ENCODE data around the gene ZNF286A. TPM values are rescaled to one million over a fixed set of nuclear protein-coding genes. Genes with fewer than 3 reads are reported as not detected.

ZNF286A gene
- total and polyA plus RNA-seq, 10 of the 15 experiments (the other 5 are each of a cell fraction or from before 2014, with no cell fraction given): 8.1 to 31.2 (median 18.2) TPM

- no TSS peak for BruUV-seq (replicated peaks)
- no peak overlapping the region for H3K9ac ChIP-seq (ENCODE audit: control insufficient read depth, insufficient read depth, low read length)
- peaks cover 3% of the 10 kb centered on the region in 2 experiments; a peak in 3 of 4 replicates for H3K36me3 ChIP-seq (ENCODE audit: control insufficient read depth in 2 of 2, insufficient read depth in 2 of 2, low read length in 1 of 2)
- H4K20me1 ChIP-seq (ENCODE audit: control insufficient read depth, insufficient read depth): no peaks in the 10 kb centered on the region
- no peak overlapping the region for H3K27ac ChIP-seq (ENCODE audit: control insufficient read depth, insufficient read depth)
- H3K4me2 ChIP-seq (ENCODE audit: control insufficient read depth, insufficient read depth): no peak overlapping the region
- peaks cover 7% of the 10 kb centered on the region for H3K4me1 ChIP-seq (ENCODE audit: control insufficient read depth, insufficient read depth, low read length)
- H3K79me2 ChIP-seq (ENCODE audit: control insufficient read depth, insufficient read depth, low read length): no peaks in the 10 kb centered on the region
- ChIA-PET CTCF (no interaction called here), RAD21 (ENCODE audit: unreplicated experiment) (no interaction called here), SMC1A (ENCODE audit: uncharacterized antibody, unreplicated experiment) (no interaction called here), POLR2A (no interaction called here)
- no peaks in the 10 kb centered on the region for H3K27me3 ChIP-seq (replicated peaks in 1 of 2; ENCODE audit: control insufficient read depth in 2 of 2, insufficient read depth in 2 of 2, low read length in 1 of 2)
- no peak overlapping the region for H2AFZ ChIP-seq (ENCODE audit: control insufficient read depth, low read depth, low read length)
- no peak overlapping the region for H3K4me3 ChIP-seq
- DNase-seq (ENCODE audit: low read depth, low spot score) (no peak), FAIRE-seq (no peak), ATAC-seq (no peak)
- 84% methylated on average over 3 of the region's 3 CpGs for WGBS (ENCODE audit: insufficient coverage, insufficient replicate concordance, low lambda C conversion rate, missing lambda C conversion rate)
- H3K9me3 ChIP-seq (replicated peaks; ENCODE audit: control insufficient read depth, insufficient read depth, low read length): no peaks in the 10 kb centered on the region
- intact Hi-C loops (cut with micrococcal nuclease; ENCODE audit: unreplicated experiment) (no loop called here), in situ Hi-C loops (cut with MboI) (no loop called here)
- TF ChIP-seq BACH1 (IDR thresholded peaks at IDR 0.05; ENCODE audit: borderline replicate concordance): no peak
- no peak for TF ChIP-seq HDGF (IDR thresholded peaks at IDR 0.05)
- no peak for TF ChIP-seq STAT1 (conservative IDR thresholded peaks at IDR 0.05)
- no peak for TF ChIP-seq TCF7 (IDR thresholded peaks at IDR 0.05; ENCODE audit: borderline replicate concordance)
- TF ChIP-seq CEBPZ (IDR thresholded peaks at IDR 0.05; ENCODE audit: low read depth, low read length): no peak
- TF ChIP-seq ZBTB40 (IDR thresholded peaks at IDR 0.05; ENCODE audit: borderline replicate concordance): no peak
- no peak for TF ChIP-seq FOXM1 (IDR thresholded peaks at IDR 0.05; ENCODE audit: low read depth, low read length)
- no peak for TF ChIP-seq MYC (IDR thresholded peaks at IDR 0.05; ENCODE audit: insufficient read depth, insufficient read length, insufficient replicate concordance, low read length, severe bottlenecking)
- no peak for TF ChIP-seq ZNF207 (IDR thresholded peaks at IDR 0.05; ENCODE audit: borderline replicate concordance)
- TF ChIP-seq, protein P1, sequence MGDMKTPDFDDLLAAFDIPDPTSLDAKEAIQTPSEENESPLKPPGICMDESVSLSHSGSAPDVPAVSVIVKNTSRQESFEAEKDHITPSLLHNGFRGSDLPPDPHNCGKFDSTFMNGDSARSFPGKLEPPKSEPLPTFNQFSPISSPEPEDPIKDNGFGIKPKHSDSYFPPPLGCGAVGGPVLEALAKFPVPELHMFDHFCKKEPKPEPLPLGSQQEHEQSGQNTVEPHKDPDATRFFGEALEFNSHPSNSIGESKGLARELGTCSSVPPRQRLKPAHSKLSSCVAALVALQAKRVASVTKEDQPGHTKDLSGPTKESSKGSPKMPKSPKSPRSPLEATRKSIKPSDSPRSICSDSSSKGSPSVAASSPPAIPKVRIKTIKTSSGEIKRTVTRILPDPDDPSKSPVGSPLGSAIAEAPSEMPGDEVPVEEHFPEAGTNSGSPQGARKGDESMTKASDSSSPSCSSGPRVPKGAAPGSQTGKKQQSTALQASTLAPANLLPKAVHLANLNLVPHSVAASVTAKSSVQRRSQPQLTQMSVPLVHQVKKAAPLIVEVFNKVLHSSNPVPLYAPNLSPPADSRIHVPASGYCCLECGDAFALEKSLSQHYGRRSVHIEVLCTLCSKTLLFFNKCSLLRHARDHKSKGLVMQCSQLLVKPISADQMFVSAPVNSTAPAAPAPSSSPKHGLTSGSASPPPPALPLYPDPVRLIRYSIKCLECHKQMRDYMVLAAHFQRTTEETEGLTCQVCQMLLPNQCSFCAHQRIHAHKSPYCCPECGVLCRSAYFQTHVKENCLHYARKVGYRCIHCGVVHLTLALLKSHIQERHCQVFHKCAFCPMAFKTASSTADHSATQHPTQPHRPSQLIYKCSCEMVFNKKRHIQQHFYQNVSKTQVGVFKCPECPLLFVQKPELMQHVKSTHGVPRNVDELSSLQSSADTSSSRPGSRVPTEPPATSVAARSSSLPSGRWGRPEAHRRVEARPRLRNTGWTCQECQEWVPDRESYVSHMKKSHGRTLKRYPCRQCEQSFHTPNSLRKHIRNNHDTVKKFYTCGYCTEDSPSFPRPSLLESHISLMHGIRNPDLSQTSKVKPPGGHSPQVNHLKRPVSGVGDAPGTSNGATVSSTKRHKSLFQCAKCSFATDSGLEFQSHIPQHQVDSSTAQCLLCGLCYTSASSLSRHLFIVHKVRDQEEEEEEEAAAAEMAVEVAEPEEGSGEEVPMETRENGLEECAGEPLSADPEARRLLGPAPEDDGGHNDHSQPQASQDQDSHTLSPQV (IDR thresholded peaks at IDR 0.05): no peak
- TF ChIP-seq ZNF24 (IDR thresholded peaks at IDR 0.05): no peak
- no peak for TF ChIP-seq HDAC2 (IDR thresholded peaks at IDR 0.05)
- TF ChIP-seq MTA2 (IDR thresholded peaks at IDR 0.05; ENCODE audit: low read depth): no peak
- no peak for TF ChIP-seq ZNF384 (IDR thresholded peaks at IDR 0.05; ENCODE audit: borderline replicate concordance, low read depth, low read length)
Observed at GRCh38 chr17:15662681-15663080, 36.9 kb upstream of the ZNF286A start.

Data from GM12878 (cell line).